OCI-LY7 (cell line): ENCODE data around the gene CIC. TPM values are rescaled to one million over a fixed set of nuclear protein-coding genes. Genes with fewer than 3 reads are reported as not detected.

Experiments used
- BruUV-seq: library from RNA; stranded (reverse); fragments of 400-500 nt; replicated peaks from 2 replicates; lab custom pipeline; 2021; lab: Mats Ljungman, UMichigan
- CTCF ChIA-PET: fragments of 300-600 bp; sonication (Branson Sonifier 250); formaldehyde crosslinking; loops from one replicate; lab custom pipeline; 2022; ENCODE audit warnings: antibody characterized with exemption; ENCODE audit not compliant: unreplicated experiment; lab: Charles Lee
- POLR2A ChIA-PET: fragments of 300-600 bp; sonication (Branson Sonifier 250); formaldehyde crosslinking; loops from one replicate; lab custom pipeline; 2022; ENCODE audit warnings: antibody characterized with exemption; lab: Charles Lee
- DNase-seq: peaks from one replicate; pipeline ENCODE4 v3.0.0-alpha.2; 2015; ENCODE audit warnings: low spot score
- H2AFZ ChIP-seq: fragments of 200-600 bp; sonication (generic), shearing (Covaris generic); 2 replicates; pipeline ENCODE4 v1.6.1; 2014; ENCODE audit warnings: mild to moderate bottlenecking, antibody characterized with exemption, low read length, moderate library complexity
- H3K27ac ChIP-seq: fragments of 200-600 bp; sonication (generic); 2 replicates; pipeline ENCODE4 v1.5.1; 2014; ENCODE audit warnings: mixed run types, low read depth, mild to moderate bottlenecking, moderate library complexity, low read length, inconsistent platforms; ENCODE audit not compliant: poor library complexity, severe bottlenecking
- H3K36me3 ChIP-seq: fragments of 200-600 bp; sonication (generic); 2 replicates; pipeline ENCODE4 v1.6.1; 2014; ENCODE audit warnings: mild to moderate bottlenecking, antibody characterized with exemption, low read length, moderate library complexity, mixed read lengths; ENCODE audit not compliant: insufficient read depth
- H3K4me1 ChIP-seq: fragments of 200-600 bp; sonication (generic); 2 replicates; pipeline ENCODE4 v1.5.1; 2014; ENCODE audit warnings: mild to moderate bottlenecking, low read length; ENCODE audit not compliant: insufficient read depth, poor library complexity, severe bottlenecking
- H3K4me2 ChIP-seq: fragments of 200-600 bp; sonication (generic); 2 replicates; pipeline ENCODE4 v1.6.1; 2014; ENCODE audit warnings: mild to moderate bottlenecking, low read length
- H3K4me3 ChIP-seq: fragments of 200-600 bp; sonication (generic); 2 replicates; pipeline ENCODE4 v1.5.1; 2014; ENCODE audit warnings: mild to moderate bottlenecking, low read depth, low read length; ENCODE audit not compliant: poor library complexity, severe bottlenecking
- H3K79me2 ChIP-seq: fragments of 200-600 bp; sonication (generic); 2 replicates; pipeline ENCODE4 v1.6.1; 2016; ENCODE audit warnings: low read depth, mild to moderate bottlenecking, low read length, moderate library complexity, mixed read lengths; ENCODE audit not compliant: insufficient read depth
- H3K9me2 ChIP-seq: fragments of 200-600 bp; sonication (generic); 2 replicates; pipeline ENCODE4 v1.6.1; 2016; ENCODE audit warnings: mild to moderate bottlenecking, low read length, mixed read lengths; ENCODE audit not compliant: insufficient read depth
- H3K9me3 ChIP-seq: fragments of 200-600 bp; sonication (generic); 2 replicates; pipeline ENCODE4 v1.6.1; 2014; ENCODE audit warnings: mild to moderate bottlenecking, mixed run types, low read length, mixed read lengths
- H4K20me1 ChIP-seq: fragments of 200-600 bp; sonication (generic); 2 replicates; pipeline ENCODE4 v1.6.1; 2014; ENCODE audit warnings: mild to moderate bottlenecking, antibody characterized with exemption, low read length, moderate library complexity, mixed read lengths; ENCODE audit not compliant: insufficient read depth
- CTCF ChIP-seq: fragments of 200-600 bp; sonication (generic); conservative IDR thresholded peaks from 2 replicates; pipeline ENCODE4 v1.5.1; 2014; ENCODE audit warnings: mild to moderate bottlenecking, antibody characterized with exemption, low read length, moderate library complexity, mixed read lengths
- EZH2phosphoT487 ChIP-seq: fragments of 200-600 bp; sonication (generic); IDR thresholded peaks from 2 replicates; pipeline ENCODE4 v1.6.1; 2018; ENCODE audit warnings: low read depth, borderline replicate concordance, mild to moderate bottlenecking, mixed run types, antibody characterized with exemption, low read length, moderate library complexity, mixed read lengths
- intact Hi-C: fragments of 100-400 bp; cut with micrococcal nuclease; formaldehyde crosslinking; loops from one replicate; pipeline ENCODE4 v1.10.0; 2022; ENCODE audit not compliant: unreplicated experiment
- total RNA-seq, 2 experiments: library from RNA; depleted of rRNA in 1 of 2; stranded (reverse); fragments of >200 nt in 1 of 2; shearing (Covaris generic) in 1 of 2; gene quantifications; 2 replicates each; pipeline ENCODE4 v1.2.3, GENCODE V29; 2014 to 2022

Gene CIC
- total RNA-seq, 2 experiments from 2014 or later: 26.8 to 48.2 TPM

DNA sequence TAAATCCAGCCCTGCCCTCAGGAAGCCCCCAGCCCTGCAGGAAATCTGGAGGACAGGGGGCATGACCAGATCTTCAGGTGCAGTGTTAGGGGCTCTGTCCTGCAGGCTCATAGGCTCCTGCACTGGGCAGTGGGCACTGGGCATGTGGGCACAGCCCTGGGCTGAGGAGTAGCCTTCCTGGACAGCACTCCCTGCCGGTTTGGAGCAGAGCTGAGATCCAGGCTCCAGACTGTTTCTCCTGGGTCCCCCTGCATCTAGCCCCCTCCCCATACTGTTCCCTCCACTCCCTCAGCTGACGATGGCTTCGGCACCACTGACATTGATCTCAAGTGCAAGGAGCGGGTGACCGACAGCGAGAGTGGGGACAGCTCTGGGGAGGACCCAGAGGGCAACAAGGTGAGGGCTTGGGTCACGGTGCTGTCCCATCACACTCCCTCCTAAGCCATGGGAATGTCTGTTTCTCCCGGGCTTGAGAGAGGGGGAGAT lies 20.5 kb downstream of the CIC start:
- ChIA-PET CTCF (no interaction called here), POLR2A (no interaction called here)
- intact Hi-C loops: loop anchor here (10.0 kb wide), 1 partner anchor 425 kb away; the partner anchor contains the start of gene RPS19
- Histone ChIP-seq H4K20me1 (peaks cover 9% of the 10 kb centered on the region; the same call in 1 of the 2 replicates), H3K9me2 (no peaks in the 10 kb centered on the region), H3K27ac (no peak overlapping the region), H3K4me3 (no peak overlapping the region), H2AFZ (no peak overlapping the region), H3K9me3 (no peaks in the 10 kb centered on the region), H3K36me3 (peaks cover 80% of the 10 kb centered on the region), H3K79me2 (peaks cover 15% of the 10 kb centered on the region), H3K4me2 (no peak overlapping the region), H3K4me1 (peaks cover 21% of the 10 kb centered on the region)
- BruUV-seq: no TSS peak
- no peak for DNase-seq
- TF ChIP-seq EZH2phosphoT487 (no peak), CTCF (no peak)

DNA sequence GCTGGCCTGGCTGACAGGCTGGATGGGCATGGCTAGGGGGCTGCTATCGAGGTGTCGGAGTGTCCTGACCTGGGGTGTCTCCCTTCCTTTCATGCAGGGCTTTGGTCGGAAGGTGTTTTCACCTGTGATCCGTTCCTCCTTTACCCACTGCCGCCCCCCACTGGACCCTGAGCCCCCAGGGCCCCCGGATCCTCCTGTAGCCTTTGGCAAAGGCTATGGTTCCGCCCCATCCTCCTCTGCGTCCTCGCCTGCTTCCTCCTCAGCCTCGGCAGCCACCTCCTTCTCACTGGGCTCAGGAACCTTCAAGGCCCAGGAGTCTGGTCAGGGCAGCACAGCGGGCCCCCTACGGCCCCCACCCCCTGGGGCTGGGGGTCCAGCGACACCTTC lies 21.1 kb downstream of the CIC start:
- no peak for TF ChIP-seq CTCF
- no peak for TF ChIP-seq EZH2phosphoT487
- Histone ChIP-seq H4K20me1 (peaks cover 4% of the 10 kb centered on the region; the same call in 1 of the 2 replicates), H3K4me2 (no peak overlapping the region), H3K9me2 (no peaks in the 10 kb centered on the region), H3K79me2 (peaks cover 10% of the 10 kb centered on the region), H3K4me3 (no peak overlapping the region), H3K27ac (no peak overlapping the region), H3K4me1 (peaks cover 19% of the 10 kb centered on the region), H3K36me3 (peaks cover 83% of the 10 kb centered on the region), H2AFZ (no peak overlapping the region), H3K9me3 (no peaks in the 10 kb centered on the region)
- no TSS peak for BruUV-seq
- ChIA-PET POLR2A (no interaction called here), CTCF (no interaction called here)
- DNase-seq: no peak
- intact Hi-C loops: no loop called here
